Measurements from ENCODE around the gene CTNNA2.

CTNNA2 gene

GRCh38 chr2:80496346-80496745, 983.5 kb downstream of the CTNNA2 start:
- TF ChIP-seq CTCF (IDR thresholded peaks at IDR 0.05; ENCODE audit: low read depth, low read length), result no peak

DNA sequence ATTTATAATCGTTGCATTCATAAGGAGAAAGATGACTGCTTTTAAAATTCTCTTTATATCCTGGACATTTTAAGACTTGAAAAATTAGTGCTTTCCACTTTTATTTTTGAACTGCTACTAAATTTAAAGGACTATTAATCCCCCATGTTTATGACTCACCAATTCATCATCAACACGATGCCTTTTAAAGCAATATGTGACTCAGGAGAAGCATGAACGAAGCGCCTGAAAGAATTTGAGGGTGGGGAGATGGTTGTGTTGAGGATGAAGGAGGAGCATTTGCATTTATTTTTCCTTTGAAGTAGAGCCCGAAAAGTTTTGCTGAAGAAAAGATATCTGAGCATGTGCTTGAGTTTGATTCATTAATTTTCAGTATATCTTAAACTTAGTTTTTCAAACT, 983.9 kb downstream of the CTNNA2 start:
- no peak for TF ChIP-seq CTCF (IDR thresholded peaks at IDR 0.05; ENCODE audit: low read depth, low read length)
- DNase-seq (ENCODE audit: extremely low read depth, low read depth), result no peak

More at GRCh38 chr2:80496346-80496745, 983.5 kb downstream of the CTNNA2 start:
- DNase-seq (ENCODE audit: extremely low read depth, low read depth), result no peak

GRCh38 chr2:80499095-80499494, 986.2 kb downstream of the CTNNA2 start:
- no peak for DNase-seq (ENCODE audit: extremely low read depth, low read depth)
- TF ChIP-seq CTCF (IDR thresholded peaks at IDR 0.05; ENCODE audit: low read depth, low read length), result peak; percentile 54

- DNase-seq (ENCODE audit: extremely low read depth, low read depth), result no peak
- no peak for TF ChIP-seq CTCF (IDR thresholded peaks at IDR 0.05; ENCODE audit: low read depth, low read length)
Observed at GRCh38 chr2:80501874-80502624, 989.2 kb downstream of the CTNNA2 start.

DNA sequence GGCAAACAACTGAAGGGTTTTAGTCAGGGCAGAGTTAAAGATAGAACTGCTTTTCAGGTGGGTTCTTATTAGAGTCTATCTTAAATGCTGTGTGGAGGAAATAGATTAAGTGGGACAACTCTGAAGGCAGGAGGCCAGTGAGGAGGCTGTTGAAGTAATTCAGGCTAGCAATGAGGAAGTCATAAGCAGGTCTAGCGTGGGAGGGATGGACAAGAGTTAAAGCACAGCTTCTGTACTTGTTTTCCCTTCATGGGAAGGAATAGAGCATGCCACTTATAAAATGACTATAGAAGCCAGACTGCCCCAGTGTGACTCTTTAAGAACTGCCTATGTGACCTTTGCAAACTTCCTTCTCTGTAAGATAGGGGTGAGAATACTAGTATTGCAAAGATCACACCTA, 993.7 kb downstream of the CTNNA2 start:
- no peak for TF ChIP-seq CTCF (IDR thresholded peaks at IDR 0.05; ENCODE audit: low read depth, low read length)
- DNase-seq (ENCODE audit: extremely low read depth, low read depth), result no peak

DNA sequence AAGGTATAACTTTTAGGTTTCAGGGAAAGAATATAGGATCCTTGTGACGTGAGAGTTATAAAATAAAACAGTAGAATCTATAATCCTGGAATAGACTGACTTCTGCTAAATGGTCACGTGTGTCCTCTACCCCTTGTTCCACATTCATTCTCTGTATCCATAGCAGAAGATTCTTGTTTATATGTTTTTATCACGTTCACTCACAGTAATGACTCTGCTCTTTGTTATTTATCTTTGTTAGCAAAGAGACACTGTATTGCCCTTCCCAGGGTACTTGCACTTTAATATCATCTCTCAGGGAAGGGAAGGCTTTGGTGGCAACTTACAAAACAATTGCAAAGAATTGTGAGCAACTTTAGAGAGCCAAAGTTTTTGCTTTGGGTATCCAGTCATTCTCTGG, 997.9 kb downstream of the CTNNA2 start:
- no peak for TF ChIP-seq CTCF (IDR thresholded peaks at IDR 0.05; ENCODE audit: low read depth, low read length)
- no peak for DNase-seq (ENCODE audit: extremely low read depth, low read depth)

GRCh38 chr2:80515964-80516363, 1003.1 kb downstream of the CTNNA2 start:
- DNase-seq (ENCODE audit: extremely low read depth, low read depth), result no peak
- no peak for TF ChIP-seq CTCF (IDR thresholded peaks at IDR 0.05; ENCODE audit: low read depth, low read length)
